ENCODE data around the gene TRIM29.
A peak's percentile ranks its signal among the peaks of the same experiment; 100 is the strongest.

Gene TRIM29

DNA sequence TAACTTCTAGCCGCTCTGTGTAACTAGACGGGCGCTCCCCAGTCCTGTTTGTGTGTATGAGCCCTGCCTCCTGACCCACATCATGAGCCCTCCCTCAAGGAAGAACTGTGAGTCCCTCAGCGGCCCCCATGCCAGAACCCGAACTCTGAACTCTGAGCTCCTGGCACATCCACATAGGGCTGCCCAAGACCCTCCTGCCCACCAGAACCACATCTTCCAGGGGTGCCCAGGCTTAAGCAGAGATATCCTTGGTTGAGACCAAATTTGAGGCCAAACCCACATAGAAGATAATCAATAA is 3.0 kb downstream of the TRIM29 start:
- H3K9me3 Mint-ChIP-seq: no peaks in the 10 kb centered on the region
- no peaks in the 10 kb centered on the region for H3K36me3 Mint-ChIP-seq (ENCODE audit: low read depth)
- H3K27me3 Mint-ChIP-seq: no peaks in the 10 kb centered on the region
- ATAC-seq (no peak), DNase-seq (no peak)
- H3K4me3 Mint-ChIP-seq: no peak overlapping the region
- H3K27ac Mint-ChIP-seq: no peak overlapping the region
- no peaks in the 10 kb centered on the region for H3K4me1 Mint-ChIP-seq

DNA sequence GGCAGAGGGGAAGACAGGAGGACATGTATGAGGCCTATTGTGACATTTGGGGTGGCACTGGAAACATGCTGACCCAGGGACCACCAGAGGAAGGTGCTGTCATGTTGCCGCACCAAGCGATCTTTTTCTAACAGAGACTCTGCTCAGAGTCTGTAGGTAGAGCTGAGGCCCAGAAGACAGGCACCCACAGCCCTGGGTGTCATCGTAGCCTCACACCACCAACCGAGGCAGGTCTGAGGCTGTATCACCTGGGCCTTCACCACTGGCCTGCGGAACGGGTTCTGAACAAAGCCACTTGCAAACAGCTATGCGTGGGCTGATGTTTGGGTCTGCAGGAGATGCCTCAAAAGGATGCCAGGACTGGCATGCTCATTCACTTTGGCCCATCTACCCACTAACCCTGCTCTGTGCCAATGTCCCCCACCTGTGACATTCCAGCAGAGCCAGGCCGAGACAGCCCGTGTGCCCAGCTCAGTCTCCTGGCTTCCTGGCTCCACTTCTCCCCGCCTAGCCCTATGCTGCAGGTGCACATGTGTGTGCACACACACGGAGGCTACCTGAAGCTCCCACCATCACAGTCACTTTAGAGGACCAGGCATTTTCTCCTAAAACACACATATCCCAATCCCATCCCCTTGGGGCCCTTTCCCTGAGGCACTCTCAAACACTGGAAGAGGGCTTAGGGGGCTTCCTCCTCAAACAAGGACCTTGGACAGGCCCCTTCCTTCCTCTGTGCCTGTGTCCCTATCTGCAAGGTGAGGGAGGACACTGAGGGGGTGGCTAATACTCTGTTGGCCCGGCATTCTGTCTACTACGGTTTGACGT is 3.6 kb downstream of the TRIM29 start:
- Mint-ChIP-seq H3K9me3 (no peaks in the 10 kb centered on the region), H3K27me3 (no peaks in the 10 kb centered on the region), H3K27ac (no peak overlapping the region), H3K4me3 (no peak overlapping the region), H3K4me1 (no peaks in the 10 kb centered on the region), H3K36me3 (ENCODE audit: low read depth) (no peaks in the 10 kb centered on the region)
- ATAC-seq (no peak), DNase-seq (no peak)

DNA sequence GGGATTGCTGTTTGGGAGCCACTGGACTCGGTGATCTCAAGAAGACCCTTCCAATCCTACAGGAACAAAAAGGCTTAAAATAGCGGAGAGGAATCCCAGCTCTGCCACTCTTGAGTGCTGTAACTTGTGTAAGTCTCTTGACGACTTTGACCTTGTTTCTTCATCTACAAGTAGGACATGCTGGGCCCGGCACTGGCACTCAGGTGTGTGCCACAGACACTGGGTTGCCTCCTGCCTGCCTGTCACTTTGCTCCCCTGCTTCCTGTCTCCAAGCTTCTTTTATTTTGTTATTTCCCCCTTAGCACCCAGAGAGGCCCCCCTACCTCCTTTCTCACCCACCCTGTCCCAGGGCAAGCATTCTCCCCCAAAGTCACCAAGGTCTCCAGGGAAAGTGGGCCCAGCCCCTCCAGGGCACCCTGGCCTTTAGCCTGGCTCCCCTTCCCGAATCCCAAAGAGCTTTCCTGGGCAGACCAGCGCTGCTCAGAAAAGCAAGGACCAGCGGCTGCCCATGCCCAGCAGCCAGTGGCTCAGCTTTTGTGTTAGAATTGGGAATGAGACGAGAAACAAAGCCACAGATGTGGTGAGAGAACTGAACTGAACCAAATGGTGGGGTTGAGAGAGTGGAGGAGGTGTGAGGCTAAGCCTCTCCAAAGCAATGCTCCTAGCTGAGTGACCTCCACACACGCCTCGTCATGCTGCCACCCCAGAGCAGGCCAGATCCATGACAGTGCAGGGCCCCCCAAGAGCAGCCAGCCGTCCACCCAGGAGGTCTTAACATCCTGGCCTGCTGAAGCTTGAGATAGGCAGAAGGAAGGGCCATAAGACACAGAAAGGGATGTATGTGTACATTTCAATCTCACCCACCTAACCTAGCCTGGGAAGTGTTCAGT is 4.5 kb downstream of the TRIM29 start:
- H3K4me1 Mint-ChIP-seq: no peaks in the 10 kb centered on the region
- DNase-seq (no peak), ATAC-seq (no peak)
- H3K4me3 Mint-ChIP-seq: no peak overlapping the region
- no peaks in the 10 kb centered on the region for H3K9me3 Mint-ChIP-seq
- H3K27ac Mint-ChIP-seq: no peak overlapping the region
- no peaks in the 10 kb centered on the region for H3K36me3 Mint-ChIP-seq (ENCODE audit: low read depth)
- no peaks in the 10 kb centered on the region for H3K27me3 Mint-ChIP-seq

GRCh38 chr11:120132645-120133185 is 5.2 kb downstream of the TRIM29 start:
- ATAC-seq (no peak), DNase-seq (no peak)
- no peak overlapping the region for H3K27ac Mint-ChIP-seq
- H3K9me3 Mint-ChIP-seq: no peaks in the 10 kb centered on the region
- no peak overlapping the region for H3K4me3 Mint-ChIP-seq
- no peaks in the 10 kb centered on the region for H3K4me1 Mint-ChIP-seq
- H3K36me3 Mint-ChIP-seq (ENCODE audit: low read depth): no peaks in the 10 kb centered on the region
- peaks cover 4% of the 10 kb centered on the region for H3K27me3 Mint-ChIP-seq

- ATAC-seq: no peak
- Mint-ChIP-seq H3K4me3 (no peak overlapping the region), H3K27ac (no peak overlapping the region)
Observed at GRCh38 chr11:120131941-120132644, 5.8 kb downstream of the TRIM29 start.

DNA sequence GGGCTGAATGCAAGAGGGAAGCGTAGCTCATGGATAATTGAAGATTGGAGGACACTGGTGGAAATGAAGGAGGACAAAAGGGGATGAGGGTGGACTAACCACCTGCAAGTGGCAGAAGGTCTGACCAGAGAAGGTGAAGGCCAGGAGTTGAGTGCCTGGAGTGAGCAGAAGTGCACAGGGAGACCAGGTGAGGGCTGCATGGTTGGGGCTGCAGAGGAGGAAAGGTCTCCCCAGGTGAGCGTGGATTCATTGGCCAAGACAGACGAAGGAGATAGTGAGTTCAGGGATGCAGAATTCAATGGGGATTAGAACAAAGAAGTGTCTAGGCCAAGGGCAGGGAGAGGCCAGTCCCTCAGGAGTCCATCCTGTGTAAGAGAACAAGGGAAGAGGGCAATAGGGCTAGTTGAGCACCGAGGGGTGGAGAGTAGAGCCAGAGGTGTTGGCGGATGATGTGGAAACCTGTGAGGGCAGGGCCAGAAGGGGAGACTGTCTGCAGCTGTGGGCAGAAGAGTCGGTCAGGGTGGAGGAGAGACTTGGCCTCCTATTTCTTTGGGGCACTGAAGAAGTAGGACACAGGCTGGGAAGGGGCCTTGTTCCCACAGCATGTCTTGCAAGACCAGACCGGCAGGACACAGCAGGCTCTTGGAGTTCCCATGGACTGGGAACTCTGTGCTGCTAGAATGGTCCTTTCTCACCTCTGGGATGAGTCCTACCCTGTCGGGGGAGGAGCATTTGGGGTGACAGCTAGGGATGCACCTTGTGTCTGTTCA is 6.7 kb downstream of the TRIM29 start:
- Mint-ChIP-seq H3K27me3 (peaks cover 4% of the 10 kb centered on the region), H3K36me3 (ENCODE audit: low read depth) (no peaks in the 10 kb centered on the region)
- ATAC-seq: no peak

More at GRCh38 chr11:120131941-120132644, 5.8 kb downstream of the TRIM29 start:
- Mint-ChIP-seq H3K36me3 (ENCODE audit: low read depth) (no peaks in the 10 kb centered on the region), H3K27me3 (peaks cover 4% of the 10 kb centered on the region), H3K9me3 (no peaks in the 10 kb centered on the region), H3K4me1 (no peaks in the 10 kb centered on the region)
- DNase-seq: no peak

GRCh38 chr11:120130176-120130980 is 7.5 kb downstream of the TRIM29 start:
- no peak for ATAC-seq

More for the DNA sequence above, 6.7 kb downstream of the TRIM29 start:
- Mint-ChIP-seq H3K4me1 (no peaks in the 10 kb centered on the region), H3K27ac (no peak overlapping the region), H3K9me3 (no peaks in the 10 kb centered on the region), H3K4me3 (no peak overlapping the region)
- no peak for DNase-seq

GRCh38 chr11:120129570-120129969 is 8.3 kb downstream of the TRIM29 start:
- H3K4me3 Mint-ChIP-seq: no peak overlapping the region
- DNase-seq: no peak
- no peaks in the 10 kb centered on the region for H3K9me3 Mint-ChIP-seq
- no peaks in the 10 kb centered on the region for H3K4me1 Mint-ChIP-seq
- H3K27me3 Mint-ChIP-seq: peaks cover 4% of the 10 kb centered on the region
- H3K36me3 Mint-ChIP-seq (ENCODE audit: low read depth): no peaks in the 10 kb centered on the region
- no peak for ATAC-seq
- no peak overlapping the region for H3K27ac Mint-ChIP-seq

More at GRCh38 chr11:120130176-120130980, 7.5 kb downstream of the TRIM29 start:
- Mint-ChIP-seq H3K4me3 (no peak overlapping the region), H3K36me3 (ENCODE audit: low read depth) (no peaks in the 10 kb centered on the region), H3K9me3 (no peaks in the 10 kb centered on the region), H3K27me3 (peaks cover 4% of the 10 kb centered on the region), H3K27ac (no peak overlapping the region), H3K4me1 (no peaks in the 10 kb centered on the region)
- no peak for DNase-seq

- Mint-ChIP-seq H3K4me1 (no peaks in the 10 kb centered on the region), H3K27ac (no peak overlapping the region), H3K9me3 (no peaks in the 10 kb centered on the region)
Observed at GRCh38 chr11:120128392-120129119, 9.4 kb downstream of the TRIM29 start.

DNA sequence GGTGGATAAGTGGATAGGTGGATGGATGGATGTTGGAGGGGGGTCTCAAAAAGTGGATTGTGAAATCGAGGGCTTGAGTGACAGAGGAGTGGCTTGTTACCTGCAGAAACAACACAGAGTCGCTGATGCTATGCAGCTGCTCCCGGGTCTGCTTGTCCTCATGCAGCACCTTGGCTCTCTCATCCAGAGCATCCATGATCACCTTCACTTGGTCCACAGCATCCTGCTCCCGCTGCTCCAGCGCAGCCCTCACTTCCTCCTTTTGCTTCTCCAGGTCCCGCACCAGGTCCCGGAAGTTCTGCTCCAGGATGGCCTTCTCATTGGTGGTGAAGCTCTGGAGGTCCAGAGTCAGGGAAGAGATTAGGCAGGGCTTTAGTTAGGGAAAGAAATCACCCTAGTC is 10.7 kb downstream of the TRIM29 start:
- ATAC-seq (no peak), DNase-seq (no peak)
- Mint-ChIP-seq H3K4me1 (no peaks in the 10 kb centered on the region), H3K9me3 (no peaks in the 10 kb centered on the region), H3K4me3 (no peak overlapping the region), H3K27ac (no peak overlapping the region), H3K27me3 (peaks cover 4% of the 10 kb centered on the region), H3K36me3 (ENCODE audit: low read depth) (no peaks in the 10 kb centered on the region)

More at GRCh38 chr11:120128392-120129119, 9.4 kb downstream of the TRIM29 start:
- H3K36me3 Mint-ChIP-seq (ENCODE audit: low read depth): no peaks in the 10 kb centered on the region
- ATAC-seq (no peak), DNase-seq (no peak)
- H3K4me3 Mint-ChIP-seq: no peak overlapping the region
- H3K27me3 Mint-ChIP-seq: peaks cover 4% of the 10 kb centered on the region

GRCh38 chr11:120126620-120127019 is 11.3 kb downstream of the TRIM29 start:
- H3K4me3 Mint-ChIP-seq: no peak overlapping the region
- no peaks in the 10 kb centered on the region for H3K36me3 Mint-ChIP-seq (ENCODE audit: low read depth)
- H3K4me1 Mint-ChIP-seq: no peaks in the 10 kb centered on the region
- DNase-seq: no peak
- H3K27me3 Mint-ChIP-seq: peaks cover 4% of the 10 kb centered on the region
- no peaks in the 10 kb centered on the region for H3K9me3 Mint-ChIP-seq
- ATAC-seq: no peak
- no peak overlapping the region for H3K27ac Mint-ChIP-seq

DNA sequence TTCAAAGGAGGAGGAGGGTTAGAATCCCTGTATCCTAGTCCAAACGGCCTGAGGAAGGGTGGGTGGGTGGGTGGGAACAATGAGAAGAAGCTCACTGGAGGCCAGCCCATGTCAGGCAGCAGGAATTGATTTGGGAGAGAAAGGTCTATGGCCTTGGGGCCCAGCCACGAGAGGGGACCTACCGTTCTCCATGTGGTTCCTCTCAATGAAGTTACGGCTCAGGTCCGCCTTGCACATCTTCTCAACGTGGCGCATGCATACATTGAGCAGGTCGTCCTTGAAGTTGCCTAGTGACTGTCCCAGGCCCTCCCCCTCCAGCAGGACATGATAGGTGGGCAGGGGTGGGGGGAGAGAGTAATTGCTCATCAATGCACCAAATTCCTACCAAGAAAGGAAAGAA is 12.4 kb downstream of the TRIM29 start:
- no peak for ATAC-seq

DNA sequence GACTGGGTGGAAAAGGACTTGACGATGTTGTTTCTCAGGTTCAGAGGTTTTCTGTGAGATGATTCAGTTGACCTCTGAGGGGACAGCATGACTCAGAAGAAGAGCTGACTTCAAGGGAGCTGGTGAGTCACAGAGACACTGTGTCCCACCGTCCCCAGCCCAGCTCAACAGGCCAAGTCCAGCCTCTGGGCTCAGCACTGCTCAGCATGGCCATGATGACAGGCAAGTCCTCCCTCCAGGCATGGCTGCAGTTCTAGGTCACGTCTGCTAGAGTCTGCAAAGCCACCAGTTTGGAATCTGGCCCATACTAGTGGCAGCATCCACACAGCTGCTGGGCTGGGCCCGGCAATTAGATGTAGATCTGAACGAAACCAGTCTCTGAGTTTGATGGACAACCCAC is 12.9 kb downstream of the TRIM29 start:
- H3K4me1 Mint-ChIP-seq: no peaks in the 10 kb centered on the region
- H3K9me3 Mint-ChIP-seq: no peaks in the 10 kb centered on the region
- H3K27ac Mint-ChIP-seq: no peak overlapping the region
- peaks cover 5% of the 10 kb centered on the region for H3K27me3 Mint-ChIP-seq
- H3K36me3 Mint-ChIP-seq (ENCODE audit: low read depth): no peaks in the 10 kb centered on the region
- ATAC-seq (peak; percentile 57), DNase-seq (peak; percentile 4)
- no peak overlapping the region for H3K4me3 Mint-ChIP-seq

More for the DNA sequence above, 12.4 kb downstream of the TRIM29 start:
- peaks cover 4% of the 10 kb centered on the region for H3K27me3 Mint-ChIP-seq
- no peaks in the 10 kb centered on the region for H3K9me3 Mint-ChIP-seq
- H3K27ac Mint-ChIP-seq: no peak overlapping the region
- no peaks in the 10 kb centered on the region for H3K4me1 Mint-ChIP-seq
- no peaks in the 10 kb centered on the region for H3K36me3 Mint-ChIP-seq (ENCODE audit: low read depth)
- DNase-seq: no peak
- H3K4me3 Mint-ChIP-seq: no peak overlapping the region
